GM12872 (cell line): ENCODE results near the gene EFNA4.

Source experiments
- CTCF ChIP-seq: IDR thresholded peaks from 3 replicates; pipeline ENCODE4 v1.5.1; 2011; ENCODE audit warnings: low read depth, mild to moderate bottlenecking, low read length, moderate library complexity; ENCODE audit not compliant: insufficient read depth

Gene EFNA4

DNA sequence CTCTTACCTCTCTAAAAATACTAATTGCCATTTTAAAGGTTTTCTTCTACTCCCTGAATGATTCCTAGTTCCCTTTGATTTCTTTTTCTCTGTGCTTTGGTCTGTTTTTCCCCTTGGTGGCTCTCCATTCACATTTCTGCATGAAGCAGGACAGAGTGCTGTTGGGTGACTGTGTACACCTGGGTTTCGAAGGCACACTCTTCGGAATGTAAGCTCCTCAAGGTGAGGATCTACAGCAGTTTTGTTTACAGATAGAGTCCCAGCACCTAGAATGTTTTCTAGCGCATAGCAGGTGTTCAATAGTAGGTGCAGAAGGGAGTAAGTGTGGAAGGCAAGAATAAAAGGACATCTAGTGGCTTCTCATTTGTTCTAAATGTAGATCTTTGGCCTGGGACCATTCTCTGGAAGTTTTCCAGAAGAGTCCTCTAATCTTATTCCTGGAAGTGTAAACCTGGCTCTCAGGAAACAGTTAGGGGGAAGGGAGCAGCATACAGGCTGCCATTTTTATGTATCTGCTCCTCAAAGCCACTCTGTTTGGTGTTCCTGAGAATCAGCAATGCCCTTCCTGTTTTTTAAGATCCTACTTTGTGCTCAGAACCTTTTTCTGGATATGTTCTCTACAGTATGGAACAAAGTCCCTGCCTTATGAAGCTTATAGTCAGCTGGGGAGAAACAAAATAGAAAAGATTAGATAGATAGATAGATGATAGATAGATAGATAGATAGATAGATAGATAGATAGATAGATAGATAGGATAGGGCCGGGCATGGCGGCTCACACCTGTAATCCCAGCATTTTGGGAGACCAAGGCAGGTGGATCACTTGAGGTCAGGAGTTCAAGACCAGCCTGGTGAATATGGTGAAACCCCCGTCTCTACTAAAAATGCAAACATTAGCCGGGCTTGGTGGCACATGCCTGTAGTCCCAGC is 41.3 kb downstream of the EFNA4 start:
- no peak for TF ChIP-seq CTCF

DNA sequence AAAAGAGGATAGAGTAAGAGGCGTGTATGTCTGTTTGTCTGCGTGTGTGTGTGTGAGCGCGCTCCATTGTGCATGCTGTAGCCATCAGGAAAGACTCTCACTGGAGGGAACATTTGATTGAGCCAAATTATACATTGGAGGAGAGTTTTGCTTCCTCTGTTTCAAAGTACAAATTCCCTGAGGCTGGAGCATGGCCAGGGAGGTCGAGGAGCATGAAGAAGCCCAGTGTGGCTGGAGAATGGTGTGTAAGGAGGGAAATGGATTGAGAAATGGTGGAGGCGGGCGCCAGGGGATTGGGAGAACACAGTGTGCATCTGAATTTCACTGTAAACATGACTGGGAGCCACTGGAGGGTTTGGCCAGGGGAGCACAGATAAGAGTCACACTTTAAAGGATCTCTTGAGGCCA is 42.1 kb downstream of the EFNA4 start:
- no peak for TF ChIP-seq CTCF

DNA sequence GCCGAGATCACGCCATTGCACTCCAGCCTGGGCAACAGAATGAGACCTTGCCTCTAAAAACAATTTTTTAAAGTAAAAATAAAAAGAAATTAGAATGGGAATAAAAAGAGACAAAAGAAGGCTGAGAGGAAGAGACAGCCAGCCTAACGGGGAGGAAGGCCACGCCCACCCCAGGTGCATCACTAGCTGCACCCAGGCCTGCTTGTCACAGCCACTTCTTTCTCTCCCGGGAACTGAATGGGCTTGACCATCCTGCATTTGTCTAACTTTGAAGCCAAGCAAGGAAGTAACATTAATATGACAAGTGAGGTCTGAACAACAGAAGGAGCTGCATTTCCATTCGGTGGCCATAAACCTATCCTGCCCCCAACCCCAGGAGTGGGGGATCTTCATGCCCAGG is 43.3 kb downstream of the EFNA4 start:
- TF ChIP-seq CTCF: no peak

GRCh38 chr1:155107309-155108264 is 44.0 kb downstream of the EFNA4 start:
- TF ChIP-seq CTCF: no peak

DNA sequence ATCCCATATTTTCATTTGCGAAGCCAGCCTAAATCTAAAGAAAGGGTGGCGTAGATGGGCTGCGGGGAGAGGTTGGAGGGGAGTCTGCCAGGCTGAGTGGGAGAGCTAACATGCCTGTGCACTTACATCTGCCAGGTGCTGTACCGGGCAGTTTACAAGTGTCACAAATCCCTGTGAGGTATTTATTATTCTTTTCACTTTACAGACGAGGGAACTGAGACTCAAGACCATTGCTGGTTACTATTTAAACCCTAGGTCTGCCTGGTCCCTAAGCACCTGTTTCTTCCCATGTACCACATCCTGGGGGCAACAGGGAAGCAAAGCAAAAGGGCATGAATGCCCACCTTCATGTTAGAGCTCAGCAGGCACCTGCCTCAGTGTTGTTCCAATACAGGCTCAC is 44.8 kb downstream of the EFNA4 start:
- TF ChIP-seq CTCF: no peak

GRCh38 chr1:155110381-155110780 is 46.8 kb downstream of the EFNA4 start:
- no peak for TF ChIP-seq CTCF

GRCh38 chr1:155110826-155111225 is 47.3 kb downstream of the EFNA4 start:
- TF ChIP-seq CTCF: no peak
